Measurements from ENCODE around the gene DPEP1. TPM values are rescaled to one million over a fixed set of nuclear protein-coding genes. Genes with fewer than 3 reads are reported as not detected.

DPEP1 gene
- polyA plus RNA-seq, 1 donor (not counting 4 experiments of a cell fraction or from before 2014, with no cell fraction given), result 0.13 TPM

DNA sequence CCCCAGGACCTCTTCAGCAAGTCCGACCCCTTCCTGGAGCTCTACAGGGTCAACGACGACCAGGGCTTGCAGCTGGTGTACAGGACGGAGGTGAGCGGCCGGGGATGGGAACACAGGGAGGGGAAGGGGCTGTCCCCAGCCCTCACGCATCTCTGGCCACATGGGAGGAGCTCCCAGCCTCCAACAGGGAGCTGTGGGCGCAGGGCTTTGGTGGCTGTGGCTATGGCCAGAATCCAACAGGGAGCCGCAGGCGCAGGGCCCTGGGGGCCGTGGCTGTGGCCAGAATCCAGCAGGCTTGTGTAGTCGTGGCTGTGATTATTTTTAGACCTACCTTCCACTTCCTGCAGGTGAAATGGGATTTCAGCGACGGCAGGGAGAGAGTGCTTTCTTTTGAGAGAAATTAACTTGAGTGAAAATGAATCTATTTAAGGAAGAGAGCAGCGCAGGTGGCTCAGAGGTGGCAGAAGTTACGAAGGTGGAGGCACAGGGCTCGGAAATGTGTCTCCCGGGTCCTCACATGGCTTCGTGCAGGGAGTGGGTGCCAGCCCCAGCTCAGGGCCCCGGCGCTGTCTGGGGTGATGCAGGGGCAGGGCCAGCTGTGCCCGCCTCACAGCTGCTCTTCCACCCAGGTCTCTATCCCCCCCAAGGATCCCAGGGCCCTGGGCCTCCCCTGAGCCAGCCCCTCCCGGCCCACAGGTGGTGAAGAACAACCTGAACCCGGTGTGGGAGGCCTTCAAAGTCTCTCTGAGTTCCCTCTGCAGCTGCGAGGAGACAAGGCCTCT lies 28.5 kb upstream of the DPEP1 start:
- Histone ChIP-seq H3K27ac (ENCODE audit: control insufficient read depth, insufficient read depth, low read length) (no peak overlapping the region), H3K9me3 (ENCODE audit: control insufficient read depth, low read depth, low read length) (no peaks in the 10 kb centered on the region), H3K9ac (ENCODE audit: control insufficient read depth, extremely low read depth, insufficient read depth, low read length) (no peak overlapping the region), H4K20me1 (ENCODE audit: control insufficient read depth, extremely low read depth, insufficient read depth, low read length) (no peaks in the 10 kb centered on the region), H3K36me3 (ENCODE audit: control insufficient read depth in 2 of 2, extremely low read depth in 1 of 2, insufficient read depth in 2 of 2, low read length in 2 of 2) (no peaks in the 10 kb centered on the region), H3K27me3 (ENCODE audit: control insufficient read depth, extremely low read depth, insufficient read depth, low read length) (no peaks in the 10 kb centered on the region), H3K9me1 (ENCODE audit: control insufficient read depth, extremely low read depth, insufficient read depth, low read length) (peaks cover 2% of the 10 kb centered on the region), H2AFZ (ENCODE audit: control insufficient read depth, low read length) (no peak overlapping the region), H3K4me2 (ENCODE audit: control insufficient read depth, extremely low read depth, insufficient read depth, low read depth, low read length) (no peak overlapping the region), H3K79me2 (ENCODE audit: control insufficient read depth, insufficient read depth, low read length) (no peaks in the 10 kb centered on the region), H3K4me3 (ENCODE audit: control insufficient read depth in 2 of 3, extremely low read depth in 1 of 3, insufficient read depth in 2 of 3, low read depth in 1 of 3, low read length in 3 of 3) (no peak overlapping the region), H3K4me1 (ENCODE audit: control insufficient read depth, extremely low read depth, insufficient read depth, low read length) (peaks cover 23% of the 10 kb centered on the region)
- no peak for FAIRE-seq
- dilution Hi-C loops (cut with MboI; ENCODE audit: extremely low pct_ligation_motif_present, low sequenced_read_pairs), result no loop called here
- TF ChIP-seq, protein P1, sequence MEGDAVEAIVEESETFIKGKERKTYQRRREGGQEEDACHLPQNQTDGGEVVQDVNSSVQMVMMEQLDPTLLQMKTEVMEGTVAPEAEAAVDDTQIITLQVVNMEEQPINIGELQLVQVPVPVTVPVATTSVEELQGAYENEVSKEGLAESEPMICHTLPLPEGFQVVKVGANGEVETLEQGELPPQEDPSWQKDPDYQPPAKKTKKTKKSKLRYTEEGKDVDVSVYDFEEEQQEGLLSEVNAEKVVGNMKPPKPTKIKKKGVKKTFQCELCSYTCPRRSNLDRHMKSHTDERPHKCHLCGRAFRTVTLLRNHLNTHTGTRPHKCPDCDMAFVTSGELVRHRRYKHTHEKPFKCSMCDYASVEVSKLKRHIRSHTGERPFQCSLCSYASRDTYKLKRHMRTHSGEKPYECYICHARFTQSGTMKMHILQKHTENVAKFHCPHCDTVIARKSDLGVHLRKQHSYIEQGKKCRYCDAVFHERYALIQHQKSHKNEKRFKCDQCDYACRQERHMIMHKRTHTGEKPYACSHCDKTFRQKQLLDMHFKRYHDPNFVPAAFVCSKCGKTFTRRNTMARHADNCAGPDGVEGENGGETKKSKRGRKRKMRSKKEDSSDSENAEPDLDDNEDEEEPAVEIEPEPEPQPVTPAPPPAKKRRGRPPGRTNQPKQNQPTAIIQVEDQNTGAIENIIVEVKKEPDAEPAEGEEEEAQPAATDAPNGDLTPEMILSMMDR (optimal IDR thresholded peaks at IDR 0.05 in 1 of 3, IDR thresholded peaks at IDR 0.05 in 1 of 3, conservative IDR thresholded peaks at IDR 0.05 in 1 of 3; ENCODE audit: extremely low read depth in 1 of 3, insufficient read depth in 2 of 3, low read length in 3 of 3), result no peak
- no peak for TF ChIP-seq EZH2 (IDR thresholded peaks at IDR 0.05; ENCODE audit: low read length)
- no peak for DNase-seq (ENCODE audit: low read depth, low spot score)

DNA sequence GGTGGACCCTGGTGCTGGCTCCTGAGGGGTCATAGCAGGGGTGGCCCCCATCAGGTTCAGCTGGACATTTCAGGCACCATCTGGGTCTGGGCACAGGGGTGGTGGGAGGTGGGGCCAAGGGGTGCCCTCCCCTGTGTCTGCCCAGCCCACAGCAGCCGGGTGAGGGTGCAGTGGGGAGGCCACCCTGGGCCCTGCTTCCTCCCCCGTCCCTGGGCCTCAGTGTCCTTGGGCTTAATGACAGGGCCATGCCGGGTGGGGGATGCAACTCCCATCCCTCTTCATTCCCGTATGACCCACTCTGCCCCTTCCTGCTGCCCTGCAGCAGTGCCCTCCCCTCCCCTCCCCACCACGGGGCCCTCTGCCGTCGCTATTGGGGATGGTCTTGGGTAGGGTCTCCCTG lies 27.2 kb upstream of the DPEP1 start:
- Histone ChIP-seq H3K79me2 (ENCODE audit: control insufficient read depth, insufficient read depth, low read length) (no peaks in the 10 kb centered on the region), H3K27ac (ENCODE audit: control insufficient read depth, insufficient read depth, low read length) (no peak overlapping the region), H3K27me3 (ENCODE audit: control insufficient read depth, extremely low read depth, insufficient read depth, low read length) (no peaks in the 10 kb centered on the region), H3K4me2 (ENCODE audit: control insufficient read depth, extremely low read depth, insufficient read depth, low read depth, low read length) (no peak overlapping the region), H3K9me3 (ENCODE audit: control insufficient read depth, low read depth, low read length) (no peaks in the 10 kb centered on the region), H3K36me3 (ENCODE audit: control insufficient read depth in 2 of 2, extremely low read depth in 1 of 2, insufficient read depth in 2 of 2, low read length in 2 of 2) (no peaks in the 10 kb centered on the region), H3K4me3 (ENCODE audit: control insufficient read depth in 2 of 3, extremely low read depth in 1 of 3, insufficient read depth in 2 of 3, low read depth in 1 of 3, low read length in 3 of 3) (no peak overlapping the region), H3K9ac (ENCODE audit: control insufficient read depth, extremely low read depth, insufficient read depth, low read length) (no peak overlapping the region), H3K4me1 (ENCODE audit: control insufficient read depth, extremely low read depth, insufficient read depth, low read length) (peaks cover 21% of the 10 kb centered on the region), H4K20me1 (ENCODE audit: control insufficient read depth, extremely low read depth, insufficient read depth, low read length) (no peaks in the 10 kb centered on the region), H3K9me1 (ENCODE audit: control insufficient read depth, extremely low read depth, insufficient read depth, low read length) (peaks cover 2% of the 10 kb centered on the region), H2AFZ (ENCODE audit: control insufficient read depth, low read length) (no peak overlapping the region)
- no peak for TF ChIP-seq EZH2 (IDR thresholded peaks at IDR 0.05; ENCODE audit: low read length)
- TF ChIP-seq, protein P1 (optimal IDR thresholded peaks at IDR 0.05 in 1 of 3, IDR thresholded peaks at IDR 0.05 in 1 of 3, conservative IDR thresholded peaks at IDR 0.05 in 1 of 3; ENCODE audit: extremely low read depth in 1 of 3, insufficient read depth in 2 of 3, low read length in 3 of 3), result no peak
- dilution Hi-C loops (cut with MboI; ENCODE audit: extremely low pct_ligation_motif_present, low sequenced_read_pairs), result no loop called here
- no peak for DNase-seq (ENCODE audit: low read depth, low spot score)
- FAIRE-seq, result no peak

Measured in keratinocyte (primary cell).